ENCODE data around the gene MRPL52.

The MRPL52 gene

GRCh38 chr14:22878271-22879246 is 48.9 kb downstream of the MRPL52 start:
- no peak for DNase-seq (ENCODE audit: low read depth in 2 of 3, low spot score in 2 of 3)

GRCh38 chr14:22882064-22882463 is 52.4 kb downstream of the MRPL52 start:
- no peak for DNase-seq (ENCODE audit: low read depth in 2 of 3, low spot score in 2 of 3)

GRCh38 chr14:22882529-22883172 is 53.0 kb downstream of the MRPL52 start:
- no peak for DNase-seq (ENCODE audit: low read depth in 2 of 3, low spot score in 2 of 3)

GRCh38 chr14:22883173-22883976 is 53.7 kb downstream of the MRPL52 start, which contains the start of gene REM2:
Gene REM2, plus strand, starts transcription at chr14:22883222. Its CDS starts 66 bp downstream, at chr14:22883288.
- DNase-seq (ENCODE audit: low read depth in 2 of 3, low spot score in 2 of 3), result no peak

- DNase-seq (ENCODE audit: low read depth in 2 of 3, low spot score in 2 of 3), result no peak
These were observed 54.5 kb downstream of the MRPL52 start for GRCh38 chr14:22884076-22884737.

Data from activated CD8-positive, alpha-beta memory T cell treated with anti-CD3 and anti-CD28 coated beads for 48 hours (primary cell).